SK-N-SH (cell line): ENCODE data around the gene C10orf67. TPM values are rescaled to one million over a fixed set of nuclear protein-coding genes. Genes with fewer than 3 reads are reported as not detected.

Source experiments
- CTCF ChIA-PET: fragments of 300-600, 350-600 bp; formaldehyde crosslinking; extraction: SDS; loops from one replicate; lab custom pipeline; 2021; lab: Yijun Ruan, JAX
- POLR2A ChIA-PET: fragments of 350-600 bp; sonication (Branson Sonifier 250); formaldehyde crosslinking; extraction: SDS; loops from one replicate; lab custom pipeline; 2020; ENCODE audit warnings: antibody characterized with exemption, inconsistent platforms; lab: Yijun Ruan, JAX
- DNase-seq: peaks from one replicate; pipeline ENCODE4 v3.0.0; 2012
- H2AFZ ChIP-seq: fragments of 200-600 bp; sonication (generic); 2 replicates; pipeline ENCODE4 v1.8.1; 2016; ENCODE audit warnings: antibody characterized with exemption, mild to moderate bottlenecking, low read depth
- H3F3A ChIP-seq: fragments of 200-600 bp; sonication (generic); replicated peaks from 2 replicates; pipeline ENCODE3; 2016; ENCODE audit warnings: antibody characterized with exemption, mild to moderate bottlenecking; ENCODE audit not compliant: insufficient read depth
- H3K27ac ChIP-seq, 2 experiments: fragments of 200-500 bp in 1 of 2; fragments of 200-600 bp in 1 of 2; sonication (Bioruptor generic) in 1 of 2; sonication (generic), shearing (Covaris generic) in 1 of 2; 2 replicates each; pipeline versions ENCODE4 v1.5.1 to v1.6.1; 2014 to 2016; ENCODE audit warnings: low read depth in 2 of 2, inconsistent platforms in 1 of 2, low read length in 1 of 2, mild to moderate bottlenecking in 1 of 2, mixed read lengths in 1 of 2
- H3K27me3 ChIP-seq: fragments of 200-600 bp; sonication (generic), shearing (Covaris generic); 2 replicates; pipeline ENCODE4 v1.6.1; 2016; ENCODE audit warnings: mixed run types; ENCODE audit not compliant: insufficient read depth
- H3K36me3 ChIP-seq, 2 experiments: fragments of 200-500 bp in 1 of 2; fragments of 200-600 bp in 1 of 2; sonication (Bioruptor generic) in 1 of 2; sonication (generic) in 1 of 2; replicated peaks in 1 of 2; 2 replicates each; pipeline versions ENCODE3 to v1.5.1; 2014 to 2016; ENCODE audit warnings: low read length in 1 of 2, mild to moderate bottlenecking in 1 of 2; ENCODE audit not compliant: insufficient read depth in 2 of 2, control insufficient read depth in 1 of 2
- H3K4me1 ChIP-seq, 2 experiments: fragments of 200-500 bp in 1 of 2; fragments of 200-600 bp in 1 of 2; sonication (Bioruptor generic) in 1 of 2; sonication (generic), shearing (Covaris generic) in 1 of 2; 2 replicates each; pipeline versions ENCODE4 v1.5.1 to v1.6.1; 2014 to 2016; ENCODE audit warnings: low read depth in 1 of 2, low read length in 1 of 2, mixed run types in 1 of 2; ENCODE audit not compliant: insufficient read depth in 2 of 2, control insufficient read depth in 1 of 2
- H3K4me2 ChIP-seq: fragments of 200-600 bp; sonication (generic), shearing (Covaris generic); 2 replicates; pipeline ENCODE4 v1.6.1; 2017; ENCODE audit warnings: mixed run types
- H3K4me3 ChIP-seq, 2 experiments: fragments of 200-500 bp in 1 of 2; fragments of 200-600 bp in 1 of 2; sonication (Bioruptor generic) in 1 of 2; sonication (generic), shearing (Covaris generic) in 1 of 2; 2 replicates each; pipeline versions ENCODE4 v1.5.1 to v1.8.1; 2014 to 2016; ENCODE audit warnings: low read depth in 2 of 2, inconsistent platforms in 1 of 2, low read length in 1 of 2, mild to moderate bottlenecking in 1 of 2, mixed read lengths in 1 of 2, moderate library complexity in 1 of 2
- H3K79me2 ChIP-seq: fragments of 200-600 bp; sonication (generic); 2 replicates; pipeline ENCODE4 v1.8.1; 2017; ENCODE audit warnings: mild to moderate bottlenecking; ENCODE audit not compliant: insufficient read depth
- H3K9ac ChIP-seq: fragments of 200-600 bp; sonication (generic); 2 replicates; pipeline ENCODE4 v1.6.1; 2017; ENCODE audit warnings: mixed run types
- H3K9me2 ChIP-seq: fragments of 200-600 bp; sonication (generic); 2 replicates; pipeline ENCODE4 v1.6.1; 2017; ENCODE audit warnings: mixed run types
- H3K9me3 ChIP-seq: fragments of 200-600 bp; sonication (generic); 2 replicates; pipeline ENCODE4 v1.6.1; 2017; ENCODE audit warnings: mixed run types, mild to moderate bottlenecking, moderate library complexity
- H4K20me1 ChIP-seq: fragments of 200-600 bp; sonication (generic); 2 replicates; pipeline ENCODE4 v1.6.1; 2017; ENCODE audit warnings: mild to moderate bottlenecking, mixed run types; ENCODE audit not compliant: insufficient read depth
- CHD2 ChIP-seq: fragments of 150-350 bp; IDR thresholded peaks from 2 replicates; pipeline ENCODE4 v1.6.1; 2018; ENCODE audit warnings: low read length; ENCODE audit not compliant: partially characterized antibody
- ELF1 ChIP-seq: IDR thresholded peaks from 2 replicates; pipeline ENCODE4 v1.4.0; 2012
- EZH2phosphoT487 ChIP-seq: fragments of 200-600 bp; sonication (generic); IDR thresholded peaks from 2 replicates; pipeline ENCODE4 v1.6.1; 2017; ENCODE audit warnings: low read depth, mixed run types, mild to moderate bottlenecking, antibody characterized with exemption, moderate library complexity, borderline replicate concordance
- FOXM1 ChIP-seq: IDR thresholded peaks from 2 replicates; pipeline ENCODE4 v1.4.0; 2012; ENCODE audit warnings: low read depth, mild to moderate bottlenecking
- GABPA ChIP-seq: IDR thresholded peaks from 2 replicates; pipeline ENCODE4 v1.4.0; 2012; ENCODE audit warnings: low read depth, mild to moderate bottlenecking
- GATA2 ChIP-seq: sonication (generic); formaldehyde crosslinking; IDR thresholded peaks from 2 replicates; pipeline ENCODE4 v1.5.0; 2020; ENCODE audit warnings: mild to moderate bottlenecking, missing genetic modification reagents
- JUND ChIP-seq: IDR thresholded peaks from 2 replicates; pipeline ENCODE4 v1.4.0; 2012
- MEF2A ChIP-seq: IDR thresholded peaks from 2 replicates; pipeline ENCODE4 v1.4.0; 2012; ENCODE audit warnings: low read depth, borderline replicate concordance
- NFIC ChIP-seq: IDR thresholded peaks from 2 replicates; pipeline ENCODE4 v1.4.0; 2012; ENCODE audit warnings: borderline replicate concordance
- NRF1 ChIP-seq: IDR thresholded peaks from 2 replicates; pipeline ENCODE4 v1.6.1; 2012; ENCODE audit warnings: low read depth, mild to moderate bottlenecking, low read length
- SIN3A ChIP-seq: IDR thresholded peaks from 2 replicates; pipeline ENCODE4 v1.6.1; 2012; ENCODE audit warnings: low read depth, mild to moderate bottlenecking, low read length, moderate library complexity, borderline replicate concordance
- TCF12 ChIP-seq: IDR thresholded peaks from 2 replicates; pipeline ENCODE4 v1.4.0; 2012
- YY1 ChIP-seq: IDR thresholded peaks from 2 replicates; pipeline ENCODE4 v1.4.0; 2012; ENCODE audit warnings: low read depth, mild to moderate bottlenecking
- WGBS: methylation state at CpG from one replicate; pipeline ENCODE4 v1.1.6; 2017; ENCODE audit warnings: low lambda C conversion rate; 5-methylcytosine and 5-hydroxymethylcytosine counted together
- polyA plus RNA-seq, 3 experiments: library from polyadenylated mRNA; depleted of rRNA; stranded (reverse); fragments of >200 nt; gene quantifications; 2 replicates each; pipeline ENCODE4 v1.2.3, GENCODE V29; 2012
- TF ChIP-seq, protein P1 (sequence below): fragments of 150-350 bp; IDR thresholded peaks from 2 replicates; pipeline ENCODE4 v1.6.1; 2016; ENCODE audit warnings: mild to moderate bottlenecking, low read depth, low read length
- TF ChIP-seq, protein P2 (sequence below): IDR thresholded peaks from 2 replicates; pipeline ENCODE4 v1.4.0; 2012; ENCODE audit warnings: low read depth
- TF ChIP-seq, protein P3 (sequence below): IDR thresholded peaks from 2 replicates; pipeline ENCODE4 v1.4.0; 2012; ENCODE audit warnings: low read depth, borderline replicate concordance
- TF ChIP-seq, protein P4 (sequence below): fragments of 150-350 bp; IDR thresholded peaks from 2 replicates; pipeline ENCODE4 v1.6.1; 2017; ENCODE audit warnings: antibody characterized with exemption, low read length, low read depth, borderline replicate concordance

Gene C10orf67
- polyA plus RNA-seq, 1 of the 3 experiments (the other 2 are of a cell fraction): 0.97 TPM

DNA sequence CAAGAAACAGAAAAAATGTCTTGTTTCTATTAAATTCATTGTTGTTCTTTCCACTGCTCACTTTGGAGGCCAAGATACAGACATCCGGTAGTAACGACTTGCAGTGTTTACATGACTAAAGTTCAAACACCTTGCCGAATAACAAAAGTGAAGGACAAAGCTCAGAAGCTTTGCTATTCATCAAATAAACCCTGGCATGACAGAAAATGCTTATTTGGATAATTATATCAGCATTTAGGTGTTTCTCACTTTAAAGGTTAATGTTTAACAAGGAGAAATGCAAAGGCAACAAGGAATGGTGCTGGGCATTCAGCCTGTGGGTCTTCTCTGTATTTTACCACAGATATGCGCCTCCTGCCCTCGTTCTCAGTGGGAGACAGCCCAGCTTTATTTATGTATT is 157.9 kb downstream of the C10orf67 start:
- no peaks in the 10 kb centered on the region for H3K9me2 ChIP-seq
- H3K4me3 ChIP-seq: no peak overlapping the region
- H3K27ac ChIP-seq: no peak overlapping the region
- no peak overlapping the region for H3K9ac ChIP-seq
- TF ChIP-seq, protein P1, sequence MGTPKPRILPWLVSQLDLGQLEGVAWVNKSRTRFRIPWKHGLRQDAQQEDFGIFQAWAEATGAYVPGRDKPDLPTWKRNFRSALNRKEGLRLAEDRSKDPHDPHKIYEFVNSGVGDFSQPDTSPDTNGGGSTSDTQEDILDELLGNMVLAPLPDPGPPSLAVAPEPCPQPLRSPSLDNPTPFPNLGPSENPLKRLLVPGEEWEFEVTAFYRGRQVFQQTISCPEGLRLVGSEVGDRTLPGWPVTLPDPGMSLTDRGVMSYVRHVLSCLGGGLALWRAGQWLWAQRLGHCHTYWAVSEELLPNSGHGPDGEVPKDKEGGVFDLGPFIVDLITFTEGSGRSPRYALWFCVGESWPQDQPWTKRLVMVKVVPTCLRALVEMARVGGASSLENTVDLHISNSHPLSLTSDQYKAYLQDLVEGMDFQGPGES: no peak
- TF ChIP-seq MEF2A: no peak
- TF ChIP-seq EZH2phosphoT487: no peak
- TF ChIP-seq FOXM1: no peak
- TF ChIP-seq SIN3A: no peak
- WGBS: 35% methylated on average over 5 of the region's 5 CpGs
- no peak overlapping the region for H2AFZ ChIP-seq
- POLR2A ChIA-PET: no interaction called here
- no peaks in the 10 kb centered on the region for H3K9me3 ChIP-seq
- no peaks in the 10 kb centered on the region for H4K20me1 ChIP-seq
- no peak overlapping the region for H3K4me2 ChIP-seq
- H3K79me2 ChIP-seq: no peaks in the 10 kb centered on the region
- no peaks in the 10 kb centered on the region for H3F3A ChIP-seq
- no peaks in the 10 kb centered on the region for H3K36me3 ChIP-seq
- CTCF ChIA-PET: interaction anchor here (0.5 to 1.5 kb wide), 3 partner anchors 28 to 108 kb away, joined by 4 to 7 read pairs (median 5); no protein-coding TSS in a partner anchor
- H3K4me1 ChIP-seq: no peaks in the 10 kb centered on the region
- DNase-seq: no peak
- peaks cover 15% of the 10 kb centered on the region for H3K27me3 ChIP-seq

DNA sequence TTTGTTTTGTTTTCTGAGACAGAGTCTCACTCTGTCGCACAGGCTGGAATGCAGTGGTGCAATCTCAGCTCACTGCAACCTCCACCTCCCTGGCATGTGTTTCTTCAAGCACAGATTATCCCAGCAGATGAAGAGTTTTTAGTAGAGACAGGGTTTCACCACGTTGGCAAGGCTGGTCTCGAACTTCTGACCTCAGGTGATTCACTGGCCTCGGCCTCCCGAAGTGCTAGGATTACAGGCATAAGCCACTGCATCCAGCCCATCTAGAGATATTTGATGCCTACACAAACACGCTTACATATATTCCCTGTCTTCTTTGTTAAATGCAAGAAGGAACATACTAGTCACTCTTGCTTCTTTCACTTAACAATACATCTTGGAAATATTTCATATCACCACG is 158.4 kb downstream of the C10orf67 start:
- Histone ChIP-seq H3K79me2 (no peaks in the 10 kb centered on the region), H3K4me3 (no peak overlapping the region), H3K9me2 (no peaks in the 10 kb centered on the region), H3K9ac (no peak overlapping the region), H2AFZ (no peak overlapping the region), H3K36me3 (no peaks in the 10 kb centered on the region), H4K20me1 (no peaks in the 10 kb centered on the region), H3K27me3 (peaks cover 10% of the 10 kb centered on the region), H3K27ac (no peak overlapping the region), H3K4me2 (no peak overlapping the region), H3K9me3 (no peaks in the 10 kb centered on the region), H3F3A (no peaks in the 10 kb centered on the region), H3K4me1 (no peaks in the 10 kb centered on the region)
- ChIA-PET CTCF (interaction anchor here (1.4 to 1.5 kb wide), 2 partner anchors 28 to 107 kb away, joined by 5 to 7 read pairs; no protein-coding TSS in a partner anchor), POLR2A (no interaction called here)
- TF ChIP-seq NRF1: no peak
- no peak for TF ChIP-seq GATA2
- no peak for DNase-seq
- 27% methylated on average over 7 of the region's 7 CpGs for WGBS

DNA sequence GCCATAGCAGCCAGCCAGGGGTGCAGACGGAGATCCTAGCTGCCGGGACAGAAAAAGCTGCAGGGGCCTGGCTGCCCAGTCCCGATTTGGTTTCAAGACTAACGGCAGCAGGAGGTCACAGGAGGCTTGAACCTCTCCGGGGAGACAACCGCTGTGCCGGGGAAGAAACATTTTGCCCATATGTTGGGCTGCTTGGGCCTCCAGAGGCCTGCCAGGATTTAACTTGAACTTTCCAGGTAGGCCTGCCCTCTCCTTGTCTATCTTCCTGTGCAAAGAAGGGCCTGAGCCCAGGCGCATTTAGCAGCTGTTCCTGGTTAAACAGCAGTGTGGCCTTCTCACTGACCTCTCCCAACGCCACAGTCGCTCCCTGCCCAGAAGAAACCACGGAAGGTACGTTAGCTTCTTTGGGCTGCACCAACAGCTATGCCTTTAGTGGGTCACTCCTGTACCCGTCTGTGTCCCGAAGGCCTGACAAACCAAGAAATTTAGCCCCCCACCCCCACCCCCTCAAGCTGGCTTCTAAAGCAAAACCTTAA is 169.6 kb downstream of the C10orf67 start:
- no peaks in the 10 kb centered on the region for H3K79me2 ChIP-seq
- H3K4me1 ChIP-seq: no peaks in the 10 kb centered on the region
- H4K20me1 ChIP-seq: no peaks in the 10 kb centered on the region
- ChIA-PET POLR2A (no interaction called here), CTCF (interaction anchor here (0.9 kb wide), 1 partner anchor 17 kb away, joined by 6 read pairs; no protein-coding TSS in a partner anchor)
- no peak overlapping the region for H3K9ac ChIP-seq
- H3K4me3 ChIP-seq: no peak overlapping the region
- DNase-seq: no peak
- no peak overlapping the region for H2AFZ ChIP-seq
- H3K4me2 ChIP-seq: no peak overlapping the region
- H3K27me3 ChIP-seq: peaks cover 31% of the 10 kb centered on the region; the same call in 1 of the 2 replicates
- H3K36me3 ChIP-seq: no peaks in the 10 kb centered on the region
- no peaks in the 10 kb centered on the region for H3K9me3 ChIP-seq
- H3K9me2 ChIP-seq: no peaks in the 10 kb centered on the region
- H3F3A ChIP-seq: no peaks in the 10 kb centered on the region
- no peak overlapping the region for H3K27ac ChIP-seq
- 71% methylated on average over 9 of the region's 14 CpGs for WGBS
- TF ChIP-seq, protein P2, sequence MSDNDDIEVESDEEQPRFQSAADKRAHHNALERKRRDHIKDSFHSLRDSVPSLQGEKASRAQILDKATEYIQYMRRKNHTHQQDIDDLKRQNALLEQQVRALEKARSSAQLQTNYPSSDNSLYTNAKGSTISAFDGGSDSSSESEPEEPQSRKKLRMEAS: no peak
- TF ChIP-seq GATA2: no peak
- TF ChIP-seq, protein P3, sequence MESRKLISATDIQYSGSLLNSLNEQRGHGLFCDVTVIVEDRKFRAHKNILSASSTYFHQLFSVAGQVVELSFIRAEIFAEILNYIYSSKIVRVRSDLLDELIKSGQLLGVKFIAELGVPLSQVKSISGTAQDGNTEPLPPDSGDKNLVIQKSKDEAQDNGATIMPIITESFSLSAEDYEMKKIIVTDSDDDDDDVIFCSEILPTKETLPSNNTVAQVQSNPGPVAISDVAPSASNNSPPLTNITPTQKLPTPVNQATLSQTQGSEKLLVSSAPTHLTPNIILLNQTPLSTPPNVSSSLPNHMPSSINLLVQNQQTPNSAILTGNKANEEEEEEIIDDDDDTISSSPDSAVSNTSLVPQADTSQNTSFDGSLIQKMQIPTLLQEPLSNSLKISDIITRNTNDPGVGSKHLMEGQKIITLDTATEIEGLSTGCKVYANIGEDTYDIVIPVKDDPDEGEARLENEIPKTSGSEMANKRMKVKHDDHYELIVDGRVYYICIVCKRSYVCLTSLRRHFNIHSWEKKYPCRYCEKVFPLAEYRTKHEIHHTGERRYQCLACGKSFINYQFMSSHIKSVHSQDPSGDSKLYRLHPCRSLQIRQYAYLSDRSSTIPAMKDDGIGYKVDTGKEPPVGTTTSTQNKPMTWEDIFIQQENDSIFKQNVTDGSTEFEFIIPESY: no peak
- no peak for TF ChIP-seq MEF2A
- no peak for TF ChIP-seq YY1
- TF ChIP-seq TCF12: no peak
- no peak for TF ChIP-seq NFIC
- no peak for TF ChIP-seq JUND
- no peak for TF ChIP-seq CHD2
- TF ChIP-seq ELF1: no peak
- TF ChIP-seq, protein P1: no peak
- no peak for TF ChIP-seq GABPA
- TF ChIP-seq, protein P4, sequence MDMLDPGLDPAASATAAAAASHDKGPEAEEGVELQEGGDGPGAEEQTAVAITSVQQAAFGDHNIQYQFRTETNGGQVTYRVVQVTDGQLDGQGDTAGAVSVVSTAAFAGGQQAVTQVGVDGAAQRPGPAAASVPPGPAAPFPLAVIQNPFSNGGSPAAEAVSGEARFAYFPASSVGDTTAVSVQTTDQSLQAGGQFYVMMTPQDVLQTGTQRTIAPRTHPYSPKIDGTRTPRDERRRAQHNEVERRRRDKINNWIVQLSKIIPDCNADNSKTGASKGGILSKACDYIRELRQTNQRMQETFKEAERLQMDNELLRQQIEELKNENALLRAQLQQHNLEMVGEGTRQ: no peak
